OCI-LY7 (cell line): ENCODE measurements around the gene MTCH1. TPM values are rescaled to one million over a fixed set of nuclear protein-coding genes. Genes with fewer than 3 reads are reported as not detected.

Experiments used
- BruUV-seq: library from RNA; stranded (reverse); fragments of 400-500 nt; replicated peaks from 2 replicates; lab custom pipeline; 2021; lab: Mats Ljungman, UMichigan
- CTCF ChIA-PET: fragments of 300-600 bp; sonication (Branson Sonifier 250); formaldehyde crosslinking; loops from one replicate; lab custom pipeline; 2022; ENCODE audit warnings: antibody characterized with exemption; ENCODE audit not compliant: unreplicated experiment; lab: Charles Lee
- POLR2A ChIA-PET: fragments of 300-600 bp; sonication (Branson Sonifier 250); formaldehyde crosslinking; loops from one replicate; lab custom pipeline; 2022; ENCODE audit warnings: antibody characterized with exemption; lab: Charles Lee
- DNase-seq: peaks from one replicate; pipeline ENCODE4 v3.0.0-alpha.2; 2015; ENCODE audit warnings: low spot score
- H2AFZ ChIP-seq: fragments of 200-600 bp; sonication (generic), shearing (Covaris generic); 2 replicates; pipeline ENCODE4 v1.6.1; 2014; ENCODE audit warnings: mild to moderate bottlenecking, antibody characterized with exemption, low read length, moderate library complexity
- H3K27ac ChIP-seq: fragments of 200-600 bp; sonication (generic); 2 replicates; pipeline ENCODE4 v1.5.1; 2014; ENCODE audit warnings: mixed run types, low read depth, mild to moderate bottlenecking, moderate library complexity, low read length, inconsistent platforms; ENCODE audit not compliant: poor library complexity, severe bottlenecking
- H3K36me3 ChIP-seq: fragments of 200-600 bp; sonication (generic); 2 replicates; pipeline ENCODE4 v1.6.1; 2014; ENCODE audit warnings: mild to moderate bottlenecking, antibody characterized with exemption, low read length, moderate library complexity, mixed read lengths; ENCODE audit not compliant: insufficient read depth
- H3K4me1 ChIP-seq: fragments of 200-600 bp; sonication (generic); 2 replicates; pipeline ENCODE4 v1.5.1; 2014; ENCODE audit warnings: mild to moderate bottlenecking, low read length; ENCODE audit not compliant: insufficient read depth, poor library complexity, severe bottlenecking
- H3K4me2 ChIP-seq: fragments of 200-600 bp; sonication (generic); 2 replicates; pipeline ENCODE4 v1.6.1; 2014; ENCODE audit warnings: mild to moderate bottlenecking, low read length
- H3K4me3 ChIP-seq: fragments of 200-600 bp; sonication (generic); 2 replicates; pipeline ENCODE4 v1.5.1; 2014; ENCODE audit warnings: mild to moderate bottlenecking, low read depth, low read length; ENCODE audit not compliant: poor library complexity, severe bottlenecking
- H3K79me2 ChIP-seq: fragments of 200-600 bp; sonication (generic); 2 replicates; pipeline ENCODE4 v1.6.1; 2016; ENCODE audit warnings: low read depth, mild to moderate bottlenecking, low read length, moderate library complexity, mixed read lengths; ENCODE audit not compliant: insufficient read depth
- H3K9me2 ChIP-seq: fragments of 200-600 bp; sonication (generic); 2 replicates; pipeline ENCODE4 v1.6.1; 2016; ENCODE audit warnings: mild to moderate bottlenecking, low read length, mixed read lengths; ENCODE audit not compliant: insufficient read depth
- H3K9me3 ChIP-seq: fragments of 200-600 bp; sonication (generic); 2 replicates; pipeline ENCODE4 v1.6.1; 2014; ENCODE audit warnings: mild to moderate bottlenecking, mixed run types, low read length, mixed read lengths
- H4K20me1 ChIP-seq: fragments of 200-600 bp; sonication (generic); 2 replicates; pipeline ENCODE4 v1.6.1; 2014; ENCODE audit warnings: mild to moderate bottlenecking, antibody characterized with exemption, low read length, moderate library complexity, mixed read lengths; ENCODE audit not compliant: insufficient read depth
- CTCF ChIP-seq: fragments of 200-600 bp; sonication (generic); conservative IDR thresholded peaks from 2 replicates; pipeline ENCODE4 v1.5.1; 2014; ENCODE audit warnings: mild to moderate bottlenecking, antibody characterized with exemption, low read length, moderate library complexity, mixed read lengths
- EZH2phosphoT487 ChIP-seq: fragments of 200-600 bp; sonication (generic); IDR thresholded peaks from 2 replicates; pipeline ENCODE4 v1.6.1; 2018; ENCODE audit warnings: low read depth, borderline replicate concordance, mild to moderate bottlenecking, mixed run types, antibody characterized with exemption, low read length, moderate library complexity, mixed read lengths
- intact Hi-C: fragments of 100-400 bp; cut with micrococcal nuclease; formaldehyde crosslinking; loops from one replicate; pipeline ENCODE4 v1.10.0; 2022; ENCODE audit not compliant: unreplicated experiment
- total RNA-seq, 2 experiments: library from RNA; depleted of rRNA in 1 of 2; stranded (reverse); fragments of >200 nt in 1 of 2; shearing (Covaris generic) in 1 of 2; gene quantifications; 2 replicates each; pipeline ENCODE4 v1.2.3, GENCODE V29; 2014 to 2022

Gene MTCH1
- total RNA-seq, 2 experiments from 2014 or later: 72.5 to 93.7 TPM

GRCh38 chr6:36958775-36959554, 27.0 kb downstream of the MTCH1 start:
- intact Hi-C loops: no loop called here
- H3K4me3 ChIP-seq: no peak overlapping the region
- no peaks in the 10 kb centered on the region for H3K9me3 ChIP-seq
- no peak for DNase-seq
- TF ChIP-seq EZH2phosphoT487 (no peak), CTCF (no peak)
- CTCF ChIA-PET: no interaction called here
- POLR2A ChIA-PET: no interaction called here
- no TSS peak for BruUV-seq
- no peak overlapping the region for H2AFZ ChIP-seq
- H3K9me2 ChIP-seq: no peaks in the 10 kb centered on the region
- H3K36me3 ChIP-seq: no peaks in the 10 kb centered on the region
- H3K79me2 ChIP-seq: no peaks in the 10 kb centered on the region
- H3K4me2 ChIP-seq: no peak overlapping the region
- H3K4me1 ChIP-seq: peaks cover 34% of the 10 kb centered on the region
- H3K27ac ChIP-seq: no peak overlapping the region
- no peaks in the 10 kb centered on the region for H4K20me1 ChIP-seq

- Histone ChIP-seq H3K27ac (no peak overlapping the region), H3K79me2 (no peaks in the 10 kb centered on the region), H3K4me3 (no peak overlapping the region), H3K4me2 (no peak overlapping the region), H3K9me2 (no peaks in the 10 kb centered on the region), H2AFZ (no peak overlapping the region), H3K4me1 (peaks cover 23% of the 10 kb centered on the region), H3K9me3 (no peaks in the 10 kb centered on the region), H4K20me1 (no peaks in the 10 kb centered on the region), H3K36me3 (no peaks in the 10 kb centered on the region)
- ChIA-PET CTCF (no interaction called here), POLR2A (no interaction called here)
- BruUV-seq: no TSS peak
- DNase-seq: no peak
- intact Hi-C loops: no loop called here
- TF ChIP-seq CTCF (no peak), EZH2phosphoT487 (no peak)
Measured at GRCh38 chr6:36957773-36958271, 28.2 kb downstream of the MTCH1 start.

DNA sequence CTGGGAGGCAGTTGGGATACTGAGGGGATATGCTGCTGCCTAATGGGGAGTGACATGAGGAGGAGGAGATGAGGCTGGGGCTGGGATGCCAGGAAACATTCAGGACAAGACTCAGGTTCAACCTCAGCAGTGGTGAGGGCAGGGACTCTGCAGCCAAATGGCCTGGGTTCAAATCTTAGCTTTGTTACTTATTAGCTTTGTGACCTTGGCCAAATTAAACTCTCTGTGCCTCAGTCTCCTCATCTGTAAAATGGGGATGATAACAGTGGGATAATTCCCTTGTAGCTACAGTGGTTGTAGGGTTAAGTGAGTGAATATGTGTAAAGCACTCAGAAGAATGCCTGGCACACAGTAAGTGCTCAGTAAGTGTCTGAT, 29.6 kb downstream of the MTCH1 start:
- H2AFZ ChIP-seq: no peak overlapping the region
- no peak for DNase-seq
- H3K27ac ChIP-seq: no peak overlapping the region
- H3K4me1 ChIP-seq: peaks cover 20% of the 10 kb centered on the region
- H4K20me1 ChIP-seq: no peaks in the 10 kb centered on the region
- intact Hi-C loops: no loop called here
- no TSS peak for BruUV-seq
- no peak overlapping the region for H3K4me3 ChIP-seq
- TF ChIP-seq EZH2phosphoT487 (no peak), CTCF (no peak)
- ChIA-PET CTCF (no interaction called here), POLR2A (interaction anchor here (0.5 to 0.9 kb wide), 4 partner anchors 30 to 211 kb away, joined by 3 read pairs; partner anchors contain the start of gene MTCH1)
- no peaks in the 10 kb centered on the region for H3K9me2 ChIP-seq
- H3K79me2 ChIP-seq: no peaks in the 10 kb centered on the region
- H3K36me3 ChIP-seq: no peaks in the 10 kb centered on the region
- H3K9me3 ChIP-seq: no peaks in the 10 kb centered on the region
- no peak overlapping the region for H3K4me2 ChIP-seq
